Activated naive CD4-positive, alpha-beta T cell (primary cell): Measurements from ENCODE around the gene CRADD.
"Not testable (repeated sequence)": the region's sequence is repeated elsewhere in the genome, so short reads cannot be mapped to it uniquely, and the experiment has no call there.

Experiments
- DNase-seq, 4 experiments: peaks; one replicate each; lab custom pipeline; 2025; lab: John Stamatoyannopoulos, UW

Gene CRADD

DNA sequence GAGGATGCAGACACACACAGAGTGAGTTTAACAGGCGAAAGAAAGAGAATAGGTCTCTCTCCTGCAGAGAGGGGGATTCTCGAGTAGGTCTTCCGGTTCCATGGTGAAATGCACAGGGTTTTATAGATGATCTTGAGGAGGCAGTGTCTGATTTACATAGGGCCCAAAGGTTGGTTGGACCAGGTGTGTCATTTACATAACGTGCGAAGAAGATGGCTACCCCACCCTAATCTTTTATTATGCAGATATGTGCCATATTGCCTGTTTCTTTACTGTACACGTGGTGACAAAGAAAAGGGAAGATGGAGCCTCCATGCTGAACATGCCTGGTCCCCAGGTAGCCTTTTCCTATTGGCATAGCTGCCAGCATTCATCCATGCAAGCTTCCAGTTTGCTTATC, 219.8 kb downstream of the CRADD start:
- DNase-seq, result no peak

DNA sequence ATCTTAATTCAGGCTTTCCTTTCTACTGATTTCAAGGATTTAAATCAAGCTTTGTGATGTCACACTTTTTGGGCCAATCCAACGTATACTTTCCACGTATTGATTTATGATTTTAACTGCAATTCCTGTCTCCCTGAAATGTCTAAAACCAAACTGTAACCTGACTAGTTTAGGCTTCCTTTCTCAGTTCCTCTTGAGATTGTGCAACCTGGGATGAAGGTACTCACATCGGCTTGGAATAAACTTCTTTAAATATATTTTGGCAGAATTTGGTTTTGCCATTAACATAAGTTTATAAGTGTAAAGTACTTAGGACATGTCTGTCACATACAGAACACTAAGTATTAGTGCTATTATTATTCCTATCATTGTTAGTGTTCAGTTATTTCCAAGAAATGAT, 224.6 kb downstream of the CRADD start:
- DNase-seq, result no peak

DNA sequence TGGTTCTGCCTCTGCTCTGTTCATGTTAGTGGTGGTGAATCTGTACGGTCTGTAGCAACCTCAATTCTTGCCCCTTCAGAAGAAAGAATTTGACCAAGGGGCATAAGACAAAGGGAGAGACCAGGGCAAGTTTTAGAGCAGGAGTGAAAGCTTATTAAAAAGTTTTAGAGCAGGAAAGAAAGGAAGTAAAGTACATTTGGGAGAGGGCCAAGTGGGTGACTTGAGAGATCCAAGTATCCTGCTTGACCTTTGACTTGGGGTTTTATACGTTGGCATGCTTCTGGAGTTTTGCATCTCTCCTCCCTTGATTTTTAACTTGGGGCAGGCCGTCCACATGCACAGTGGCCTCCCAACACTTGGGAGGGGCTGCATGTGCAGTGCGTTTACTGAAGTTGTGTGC, 225.0 kb downstream of the CRADD start:
- DNase-seq, result no peak

GRCh38 chr12:93902736-93903562, 225.8 kb downstream of the CRADD start:
- DNase-seq, result no peak

DNA sequence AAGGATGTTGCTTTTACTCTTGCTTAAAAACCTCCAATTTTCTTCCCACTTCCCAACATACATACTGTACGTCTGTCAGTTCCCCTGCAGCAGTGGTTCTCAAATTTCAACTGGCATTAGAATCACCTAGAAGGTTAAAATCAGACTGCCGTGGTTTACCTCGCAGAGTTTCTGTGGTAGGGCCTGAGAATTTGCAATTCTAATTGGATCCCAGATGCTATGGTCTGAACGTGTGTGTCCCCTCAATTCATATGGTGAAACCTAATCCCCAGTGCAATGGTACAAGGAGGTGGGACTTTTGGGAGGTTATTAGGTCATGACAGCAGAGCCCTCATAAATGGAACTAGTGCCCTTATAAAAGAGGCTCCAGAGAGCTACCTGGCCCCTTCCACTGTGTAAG, 226.9 kb downstream of the CRADD start:
- DNase-seq, result no peak

GRCh38 chr12:93908264-93908663, 231.1 kb downstream of the CRADD start:
- no peak for DNase-seq

DNA sequence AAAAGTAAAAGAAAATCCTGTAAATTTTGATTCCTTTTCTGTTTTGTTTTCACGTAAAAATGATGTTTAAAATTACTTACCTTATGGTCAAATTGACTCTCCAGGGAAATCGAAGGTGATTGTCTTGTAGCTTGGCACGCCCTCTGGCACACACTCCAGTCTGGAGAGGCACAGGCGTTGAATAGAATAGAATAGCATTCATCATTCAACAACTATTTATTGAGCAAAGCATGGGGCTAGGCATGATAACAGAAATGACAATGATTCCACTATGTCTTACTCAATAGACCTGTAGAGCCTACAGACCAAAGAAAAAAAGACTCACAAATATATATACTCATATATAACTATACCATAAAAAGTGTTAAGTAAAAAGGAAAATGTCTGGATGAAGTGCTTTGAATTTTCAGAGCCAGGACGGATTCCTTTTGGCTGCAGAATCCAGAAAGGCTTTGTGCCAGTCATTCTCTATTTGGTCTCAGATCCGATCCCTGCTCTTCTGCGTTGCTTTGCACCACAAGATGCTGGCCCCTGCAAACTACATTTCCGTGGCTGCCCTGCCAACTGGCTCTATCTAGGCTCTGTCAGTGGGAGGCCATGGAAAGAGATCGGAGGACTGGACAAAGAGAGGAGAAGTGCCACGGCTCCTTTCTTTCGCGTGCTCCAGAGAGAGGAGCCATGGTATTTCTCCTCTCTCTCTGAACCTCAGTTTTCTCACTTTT, 231.8 kb downstream of the CRADD start:
- no peak for DNase-seq

DNA sequence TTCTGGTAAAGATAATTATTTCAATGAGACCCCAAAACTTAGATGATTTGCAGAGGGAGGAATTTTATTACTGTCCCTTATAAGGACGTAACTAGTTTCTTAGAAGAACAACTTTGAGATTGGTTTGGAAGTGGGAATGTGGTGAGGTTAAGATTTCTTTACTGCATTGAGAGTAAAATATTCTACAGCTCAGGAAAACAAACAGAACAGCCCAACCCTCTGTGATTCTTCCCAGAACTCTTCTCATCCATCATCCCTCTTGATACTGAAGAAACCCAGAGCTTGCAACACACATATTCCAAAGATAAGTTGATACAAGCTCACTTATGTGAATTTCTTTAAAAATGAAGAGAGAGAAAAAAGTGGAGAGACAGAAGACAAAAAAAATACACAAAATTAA, 234.2 kb downstream of the CRADD start:
- no peak for DNase-seq

DNA sequence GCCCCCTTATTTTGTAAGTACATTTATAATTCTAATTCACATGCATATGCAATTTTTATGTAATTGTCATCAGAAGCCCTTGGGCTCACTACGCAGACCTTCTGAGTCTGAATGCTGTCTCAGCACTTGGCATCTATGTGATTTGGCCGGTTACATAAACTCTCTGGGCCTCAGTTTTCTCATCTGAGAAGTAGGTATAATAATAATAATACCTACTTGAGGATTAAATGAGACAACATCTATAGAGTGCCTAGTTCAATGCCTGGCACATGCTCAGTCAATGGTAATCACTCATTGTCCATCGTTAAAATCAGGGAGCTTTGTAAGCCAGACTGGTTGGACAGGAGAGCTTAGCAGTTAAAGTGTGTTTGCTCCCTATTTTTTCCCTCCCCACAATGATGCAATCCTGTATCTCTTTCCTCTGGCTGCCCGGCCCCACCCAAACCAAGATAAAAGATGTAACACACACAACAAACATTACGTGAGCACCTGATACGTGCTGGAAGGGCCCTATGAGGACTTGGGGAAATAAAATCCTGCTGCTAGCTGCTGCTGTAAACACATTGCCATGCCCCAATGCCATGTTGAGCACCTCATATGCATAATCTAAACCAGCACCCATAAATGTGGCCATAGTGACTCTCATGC, 235.0 kb downstream of the CRADD start:
- DNase-seq, result no peak

GRCh38 chr12:93913845-93914244, 236.7 kb downstream of the CRADD start:
- no peak for DNase-seq

DNA sequence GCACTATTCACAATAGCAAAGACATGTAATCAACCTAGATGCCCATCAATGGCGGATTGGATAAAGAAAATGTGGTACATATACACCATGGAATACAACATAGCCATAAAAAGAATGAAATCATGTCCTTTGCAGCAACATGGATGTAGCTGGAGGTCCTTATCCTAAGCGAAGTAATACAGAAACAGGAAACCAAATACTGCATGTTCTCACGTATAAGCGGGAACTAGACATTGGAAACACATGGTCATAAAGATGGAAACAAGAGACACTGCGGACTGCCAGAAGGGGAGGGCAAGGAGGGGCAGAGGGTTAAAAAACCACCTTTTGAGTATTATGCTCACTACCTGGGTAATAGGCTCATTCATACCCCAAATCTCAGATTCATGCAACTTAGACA, 237.1 kb downstream of the CRADD start:
- no peak for DNase-seq

DNA sequence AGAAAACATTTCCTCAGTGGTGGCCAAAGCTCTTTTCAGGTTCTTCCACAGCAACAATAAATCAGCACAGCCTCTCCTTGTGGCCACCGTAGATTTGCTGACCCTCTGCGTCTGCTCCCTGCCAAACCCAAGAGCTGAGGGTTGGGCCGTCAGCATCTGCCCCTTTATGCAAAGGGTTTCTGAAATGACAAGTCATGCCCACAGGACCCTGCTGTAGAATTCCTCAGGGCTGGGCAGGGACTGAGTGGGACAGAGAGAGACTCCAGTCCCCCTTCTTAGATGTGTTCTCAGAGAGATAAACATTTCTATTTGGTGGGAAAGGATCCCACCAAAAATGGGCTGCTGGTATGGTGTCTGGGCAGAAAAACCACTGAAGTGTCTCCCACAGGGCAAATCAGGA, 238.2 kb downstream of the CRADD start:
- DNase-seq, result no peak

DNA sequence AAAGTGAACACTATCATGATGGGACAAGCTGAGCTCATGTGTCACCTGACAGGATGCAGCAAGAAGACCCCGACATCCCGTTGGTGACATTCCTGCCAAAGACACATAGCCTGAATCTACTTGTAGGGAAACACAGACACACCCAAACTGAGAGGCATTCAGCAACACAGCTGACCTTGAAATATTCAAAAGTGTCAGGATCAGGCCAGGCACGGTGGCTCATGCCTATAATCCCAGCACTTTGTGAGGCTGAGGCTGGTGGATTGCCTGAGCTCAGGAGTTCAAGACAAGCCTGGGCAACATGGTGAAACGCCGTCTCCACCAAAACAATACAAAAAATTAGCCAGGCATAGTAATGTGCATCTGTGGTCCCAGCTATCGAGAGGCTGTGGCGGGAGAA, 239.2 kb downstream of the CRADD start:
- no peak for DNase-seq

DNA sequence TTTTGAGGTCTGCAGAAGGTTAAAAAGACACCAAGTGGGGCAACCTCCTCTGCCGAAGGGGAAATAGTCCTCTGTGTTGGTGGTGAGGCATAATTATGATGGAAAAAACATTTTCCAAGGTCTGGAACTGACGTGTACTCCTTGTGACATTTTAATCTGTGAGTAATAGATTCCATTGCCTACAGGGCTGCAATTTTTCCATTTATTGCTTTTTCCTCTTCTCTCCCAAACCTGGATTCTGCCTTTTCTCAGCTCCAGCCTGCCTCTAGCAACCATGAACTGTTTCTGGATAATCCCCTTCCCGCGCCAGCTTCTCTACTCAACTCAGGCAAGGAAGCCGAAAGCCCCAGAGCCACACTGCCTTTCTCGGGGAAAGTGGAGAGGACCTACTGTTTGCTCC, 241.1 kb downstream of the CRADD start:
- DNase-seq, result no peak

DNA sequence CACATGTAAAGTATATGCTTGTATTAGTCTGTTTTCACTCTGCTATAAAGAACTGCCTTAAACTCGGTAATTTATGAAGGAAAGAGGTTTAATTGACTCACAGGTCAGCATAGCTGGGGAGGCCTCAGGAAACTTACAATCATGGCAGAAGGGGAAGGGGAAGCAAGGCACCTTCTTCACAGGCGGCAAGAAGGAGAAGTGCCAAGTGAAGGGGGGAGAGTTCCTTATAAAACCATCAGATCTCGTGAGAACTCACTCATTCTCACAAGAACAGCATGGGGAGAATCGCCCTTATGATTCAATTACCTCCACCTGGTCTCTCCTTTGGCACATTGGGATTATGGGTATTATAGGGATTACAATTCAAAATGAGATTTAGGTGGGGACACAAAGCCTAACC, 241.7 kb downstream of the CRADD start:
- DNase-seq, result no peak

- no peak for DNase-seq
These were observed 244.3 kb downstream of the CRADD start for GRCh38 chr12:93921521-93921920.

DNA sequence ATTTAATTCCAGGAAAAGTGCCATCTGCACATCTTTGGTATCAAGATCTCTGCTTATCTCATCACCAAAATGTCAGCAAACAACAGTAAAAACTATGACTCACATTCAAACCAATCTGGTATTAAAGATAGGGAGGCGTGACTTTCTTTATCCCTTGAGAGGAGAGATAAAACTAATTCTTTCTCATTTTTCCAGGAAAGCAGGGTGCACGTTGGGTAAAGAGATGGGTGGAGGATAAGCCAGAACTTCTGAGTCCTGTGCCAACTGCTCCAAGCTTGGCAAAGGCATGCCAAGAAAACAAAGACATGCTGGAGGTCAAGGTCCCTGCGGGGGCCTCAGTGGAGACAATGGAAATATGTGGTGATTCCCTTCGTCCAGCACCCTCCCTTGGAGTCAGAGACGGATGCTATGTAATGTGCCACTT, 245.4 kb downstream of the CRADD start:
- DNase-seq, result no peak

- DNase-seq, result no peak
These were observed 247.2 kb downstream of the CRADD start for GRCh38 chr12:93924367-93924766.

DNA sequence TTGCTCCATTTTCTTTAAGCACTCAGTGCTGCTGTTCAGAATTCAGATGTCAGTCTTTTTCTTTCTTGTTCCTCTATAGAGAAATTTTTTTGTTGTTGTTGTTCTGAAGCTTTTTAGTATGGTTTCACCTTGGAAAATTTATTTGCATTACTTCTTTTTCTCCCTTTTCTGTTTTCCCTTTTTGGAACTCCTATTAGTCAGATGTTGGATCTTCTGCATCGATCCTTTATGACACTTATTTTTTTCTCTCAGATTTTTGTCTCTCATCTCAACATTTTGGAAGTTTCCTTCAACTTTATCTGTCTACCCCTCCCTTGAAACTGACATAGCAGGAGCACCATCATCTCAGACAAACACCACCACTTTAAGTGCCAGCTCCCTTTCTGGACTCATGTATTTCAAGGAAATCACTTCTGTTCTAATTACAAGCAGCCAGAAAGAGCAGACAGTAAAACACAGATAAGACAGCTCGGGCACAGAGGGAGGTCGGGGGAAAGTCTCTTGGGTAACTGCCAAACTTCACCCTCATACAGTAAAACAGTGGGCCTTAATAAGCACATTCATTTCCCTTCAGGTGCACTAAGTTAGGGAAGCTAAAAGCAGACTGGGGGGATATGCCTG, 248.5 kb downstream of the CRADD start:
- no peak for DNase-seq

DNA sequence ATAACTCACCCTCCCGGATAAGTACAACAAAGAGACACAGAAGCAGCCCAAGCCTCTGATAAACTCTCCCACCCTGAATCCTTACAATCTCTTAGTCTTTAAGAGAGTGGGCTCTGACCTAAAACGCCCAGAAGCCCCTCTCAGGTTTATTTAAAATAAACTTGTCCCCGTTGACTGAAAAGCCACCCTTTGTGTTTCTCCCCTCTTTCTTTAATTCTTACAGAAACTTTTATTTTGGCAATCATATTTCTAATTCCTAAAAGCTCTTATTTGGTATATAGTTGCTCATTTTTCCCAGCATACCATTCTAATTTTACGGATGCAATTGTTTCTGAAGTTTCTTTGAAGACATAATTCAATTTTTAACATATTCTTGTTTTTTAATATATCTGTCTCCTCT, 249.1 kb downstream of the CRADD start:
- DNase-seq, result no peak

- DNase-seq, result not testable (repeated sequence)
These were observed 251.9 kb downstream of the CRADD start for GRCh38 chr12:93929081-93929480.

DNA sequence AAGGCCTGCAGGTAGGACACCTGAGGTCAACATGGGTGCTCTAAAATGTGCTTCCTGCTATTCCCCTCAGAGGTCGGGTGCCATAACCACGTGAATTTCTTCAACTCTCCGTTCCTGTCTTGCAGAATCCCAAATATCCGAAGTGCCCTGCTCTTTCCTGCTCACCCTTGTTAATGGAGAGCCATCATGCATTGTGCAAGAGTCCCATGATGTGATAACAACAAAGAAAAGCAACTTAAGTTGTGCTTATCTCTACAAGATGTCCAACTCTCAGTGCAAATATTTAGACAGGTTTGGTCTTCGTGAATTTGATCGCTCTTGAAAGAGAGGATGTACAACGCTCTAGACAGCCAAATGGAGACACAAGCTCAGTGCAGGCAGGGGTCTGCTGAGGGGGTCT, 260.6 kb downstream of the CRADD start:
- no peak for DNase-seq

GRCh38 chr12:93938317-93938716, 261.1 kb downstream of the CRADD start:
- no peak for DNase-seq
